HCT116 (cell line): ENCODE measurements around the gene CHD1. TPM values are rescaled to one million over a fixed set of nuclear protein-coding genes. Genes with fewer than 3 reads are reported as not detected.

Experiments used
- ATAC-seq: fragments of 200-7000 bp; cut with Tn5 transposase; 2 replicates; pipeline ENCODE4 v1.9.1; 2020; ENCODE audit warnings: mild to moderate bottlenecking, moderate library complexity
- BruUV-seq: library from RNA; stranded (reverse); fragments of 400-500 nt; replicated peaks from 2 replicates; lab custom pipeline; 2021; lab: Mats Ljungman, UMichigan
- CTCF ChIA-PET: fragments of 300-600 bp; sonication (Branson Sonifier 250); formaldehyde crosslinking; loops from one replicate; lab custom pipeline; 2021; ENCODE audit warnings: antibody characterized with exemption; lab: Charles Lee
- POLR2A ChIA-PET: fragments of 300-600, 350-600 bp; sonication (Branson Sonifier 250); formaldehyde crosslinking; loops from one replicate; lab custom pipeline; 2021; ENCODE audit warnings: antibody characterized with exemption; lab: Charles Lee
- RAD21 ChIA-PET, 2 experiments: fragments of 300-600 bp; sonication (Branson Sonifier 250); formaldehyde crosslinking; loops; one replicate each; lab custom pipeline; 2023; ENCODE audit warnings: low total read pairs in 2 of 2; ENCODE audit not compliant: uncharacterized antibody in 2 of 2, unreplicated experiment in 2 of 2, low non-redundant PET in 1 of 2; lab: Charles Lee
- DNase-seq: peaks from one replicate; pipeline ENCODE4 v3.0.0-alpha.2; 2010; ENCODE audit warnings: low read depth, low spot score
- H2AFZ ChIP-seq: fragments of 200-600 bp; shearing (Covaris generic), sonication (generic); 2 replicates; pipeline ENCODE4 v1.6.1; 2017; ENCODE audit warnings: low read depth, mixed run types, mixed read lengths, antibody characterized with exemption, low read length; ENCODE audit not compliant: poor library complexity, severe bottlenecking
- H3K27ac ChIP-seq: 2 replicates; pipeline ENCODE4 v1.5.1; 2012; ENCODE audit warnings: low read depth, low read length
- H3K27me3 ChIP-seq: fragments of 200-600 bp; sonication (generic); 2 replicates; pipeline ENCODE4 v1.6.1; 2016; ENCODE audit warnings: mixed run types, low read length, mixed read lengths; ENCODE audit not compliant: insufficient read depth
- H3K36me3 ChIP-seq, 2 experiments: fragments of 200-500 bp in 1 of 2; fragments of 200-600 bp in 1 of 2; sonication (Bioruptor generic) in 1 of 2; sonication (generic) in 1 of 2; 2 replicates each; pipeline versions ENCODE4 v1.5.1 to v1.6.1; 2014 to 2016; ENCODE audit warnings: low read length in 2 of 2, inconsistent platforms in 1 of 2, mixed read lengths in 1 of 2, mixed run types in 1 of 2; ENCODE audit not compliant: insufficient read depth in 2 of 2, control insufficient read depth in 1 of 2
- H3K4me1 ChIP-seq, 2 experiments: fragments of 200-600 bp in 1 of 2; sonication (generic) in 1 of 2; 2 replicates each; pipeline versions ENCODE4 v1.5.1 to v1.6.1; 2012 to 2017; ENCODE audit warnings: low read length in 2 of 2, inconsistent platforms in 1 of 2, mild to moderate bottlenecking in 1 of 2, mixed read lengths in 1 of 2, mixed run types in 1 of 2, moderate library complexity in 1 of 2; ENCODE audit not compliant: insufficient read depth in 2 of 2, control insufficient read depth in 1 of 2
- H3K4me2 ChIP-seq: fragments of 200-600 bp; sonication (generic); 2 replicates; pipeline ENCODE4 v1.6.1; 2017; ENCODE audit warnings: mixed run types, low read length, mixed read lengths
- H3K4me3 ChIP-seq, 2 experiments: fragments of 200-600 bp in 1 of 2; sonication (generic) in 1 of 2; replicated peaks in 1 of 2; 2 replicates each; pipeline ENCODE4 v1.5.1; 2011 to 2016; ENCODE audit warnings: low read length in 2 of 2, control low read depth in 1 of 2, low read depth in 1 of 2, mild to moderate bottlenecking in 1 of 2, mixed read lengths in 1 of 2, mixed run types in 1 of 2
- H3K79me2 ChIP-seq: fragments of 200-600 bp; sonication (generic); 2 replicates; pipeline ENCODE4 v1.6.1; 2017; ENCODE audit warnings: mild to moderate bottlenecking, mixed run types, low read length, moderate library complexity, mixed read lengths; ENCODE audit not compliant: insufficient read depth
- H3K9ac ChIP-seq: fragments of 200-600 bp; sonication (generic); 2 replicates; pipeline ENCODE4 v1.6.1; 2016; ENCODE audit warnings: low read length, mixed read lengths
- H3K9me2 ChIP-seq: fragments of 200-600 bp; sonication (generic), shearing (Covaris generic); 2 replicates; pipeline ENCODE4 v1.6.1; 2017; ENCODE audit warnings: mixed run types, mild to moderate bottlenecking, moderate library complexity; ENCODE audit not compliant: insufficient read depth
- H3K9me3 ChIP-seq, 2 experiments: fragments of 200-500 bp in 1 of 2; fragments of 200-600 bp in 1 of 2; sonication (Bioruptor generic) in 1 of 2; sonication (generic) in 1 of 2; 2 replicates each; pipeline ENCODE4 v1.6.1; 2014 to 2017; ENCODE audit warnings: low read length in 2 of 2, mixed read lengths in 2 of 2, inconsistent platforms in 1 of 2, low read depth in 1 of 2, mild to moderate bottlenecking in 1 of 2, mixed run types in 1 of 2, moderate library complexity in 1 of 2; ENCODE audit not compliant: control insufficient read depth in 1 of 2, insufficient read depth in 1 of 2
- H4K20me1 ChIP-seq: fragments of 200-600 bp; sonication (generic), shearing (Covaris generic); 2 replicates; pipeline ENCODE4 v1.6.1; 2017; ENCODE audit warnings: mixed run types, mild to moderate bottlenecking, moderate library complexity; ENCODE audit not compliant: insufficient read depth
- ATF3 ChIP-seq: IDR thresholded peaks from 2 replicates; pipeline ENCODE4 v1.6.1; 2012
- CBX3 ChIP-seq: IDR thresholded peaks from 2 replicates; pipeline ENCODE4 v1.6.1; 2012; ENCODE audit warnings: low read depth
- CEBPB ChIP-seq: IDR thresholded peaks from 2 replicates; pipeline ENCODE4 v1.6.1; 2012; ENCODE audit warnings: low read depth
- CTCF ChIP-seq, 3 experiments: fragments of 200-600 bp in 1 of 3; sonication (generic) in 1 of 3; IDR thresholded peaks in 2 of 3; conservative IDR thresholded peaks in 1 of 3; 2 replicates each; pipeline ENCODE4 v1.5.1; 2012 to 2017; ENCODE audit warnings: low read depth in 2 of 3, low read length in 2 of 3, antibody characterized with exemption in 1 of 3, borderline replicate concordance in 1 of 3, control low read depth in 1 of 3, mild to moderate bottlenecking in 1 of 3, mixed read lengths in 1 of 3, mixed run types in 1 of 3, moderate library complexity in 1 of 3; ENCODE audit not compliant: insufficient read depth in 1 of 3
- EZH2phosphoT487 ChIP-seq: fragments of 200-600 bp; IDR thresholded peaks from 2 replicates; pipeline ENCODE4 v1.6.1; 2018; ENCODE audit warnings: antibody characterized with exemption, borderline replicate concordance
- JUND ChIP-seq: IDR thresholded peaks from 2 replicates; pipeline ENCODE4 v1.6.1; 2012
- MAX ChIP-seq: IDR thresholded peaks from 2 replicates; pipeline ENCODE4 v1.6.1; 2012
- POLR2A ChIP-seq: IDR thresholded peaks from 2 replicates; pipeline ENCODE4 v1.7.0; 2011; ENCODE audit warnings: borderline replicate concordance; ENCODE audit not compliant: insufficient read depth, insufficient read length; ENCODE audit errors: extremely low read depth
- POLR2AphosphoS5 ChIP-seq: IDR thresholded peaks from 2 replicates; pipeline ENCODE4 v1.6.1; 2011; ENCODE audit warnings: mild to moderate bottlenecking, low read depth, low read length, moderate library complexity
- SIN3A ChIP-seq: IDR thresholded peaks from 2 replicates; pipeline ENCODE4 v1.6.1; 2012; ENCODE audit warnings: low read depth
- SRF ChIP-seq: IDR thresholded peaks from 2 replicates; pipeline ENCODE4 v1.6.1; 2012; ENCODE audit warnings: low read depth
- TCF7L2 ChIP-seq: IDR thresholded peaks from 2 replicates; pipeline ENCODE4 v1.7.0; 2011; ENCODE audit warnings: borderline replicate concordance, inconsistent platforms; ENCODE audit not compliant: insufficient read depth, insufficient read length; ENCODE audit errors: extremely low read depth
- ZNF274 ChIP-seq: fragments of 200-500 bp; sonication (Bioruptor generic); IDR thresholded peaks from 2 replicates; pipeline ENCODE4 v1.6.1; 2014; ENCODE audit warnings: mild to moderate bottlenecking, low read depth, low read length, inconsistent platforms
- intact Hi-C: fragments of 100-400 bp; cut with micrococcal nuclease; formaldehyde crosslinking; loops from 2 replicates; pipeline ENCODE4 v1.10.0; 2022
- total RNA-seq: library from RNA; stranded (reverse); gene quantifications from one replicate; pipeline ENCODE4 v1.2.1, GENCODE V29; 2021; ENCODE audit not compliant: unreplicated experiment

The CHD1 gene
- total RNA-seq, 1 experiment from 2014 or later = 43.9 TPM

- TF ChIP-seq TCF7L2 (no peak), CBX3 (no peak), MAX (no peak), POLR2A (no peak), ZNF274 (no peak), SRF (no peak), SIN3A (no peak), POLR2AphosphoS5 (no peak), ATF3 (no peak), JUND (no peak), CTCF (IDR thresholded peaks at IDR 0.05 in 2 of 3, conservative IDR thresholded peaks at IDR 0.05 in 1 of 3; ENCODE audit: borderline replicate concordance in 1 of 3, insufficient read depth in 1 of 3, low read depth in 2 of 3, low read length in 2 of 3) (no peak)
Observed at GRCh38 chr5:98847054-98847453, 81.8 kb downstream of the CHD1 start (continued).

- intact Hi-C loops = no loop called here
- no peak for DNase-seq
- Histone ChIP-seq H3K9ac (no peak overlapping the region), H3K27me3 (no peaks in the 10 kb centered on the region), H4K20me1 (no peaks in the 10 kb centered on the region), H3K4me1 (no peaks in the 10 kb centered on the region), H3K79me2 (no peaks in the 10 kb centered on the region), H3K4me3 (no peak overlapping the region), H3K4me2 (no peak overlapping the region), H3K36me3 (no peaks in the 10 kb centered on the region), H3K9me3 (peaks cover 4 to 7% of the 10 kb centered on the region in 2 experiments; a peak in 2 of 4 replicates), H2AFZ (no peak overlapping the region), H3K9me2 (no peaks in the 10 kb centered on the region), H3K27ac (no peak overlapping the region)
- POLR2A ChIA-PET = no interaction called here
- no peak for ATAC-seq
- RAD21 ChIA-PET = no interaction called here
- no peak for TF ChIP-seq EZH2phosphoT487
- TF ChIP-seq TCF7L2 = no peak
- TF ChIP-seq JUND = no peak
- no peak for TF ChIP-seq CTCF (IDR thresholded peaks at IDR 0.05 in 2 of 3, conservative IDR thresholded peaks at IDR 0.05 in 1 of 3; ENCODE audit: borderline replicate concordance in 1 of 3, insufficient read depth in 1 of 3, low read depth in 2 of 3, low read length in 2 of 3)
- no peak for TF ChIP-seq POLR2AphosphoS5
- no peak for TF ChIP-seq CBX3
- no peak for TF ChIP-seq CEBPB
- no TSS peak for BruUV-seq
- CTCF ChIA-PET = no interaction called here
Observed at GRCh38 chr5:98846520-98846919, 82.3 kb downstream of the CHD1 start.
